Endodermal cell (in vitro differentiated cells): Measurements from ENCODE around the gene RABGAP1L. TPM values are rescaled to one million over a fixed set of nuclear protein-coding genes. Genes with fewer than 3 reads are reported as not detected.
"Not testable (repeated sequence)": the region's sequence is repeated elsewhere in the genome, so short reads cannot be mapped to it uniquely, and the experiment has no call there.

ENCODE experiments used
- DNase-seq: peaks from one replicate; pipeline ENCODE4 v3.0.0-alpha.2; 2017
- H3K27ac ChIP-seq: 2 replicates; pipeline ENCODE4 v1.5.1; 2013; ENCODE audit warnings: mild to moderate bottlenecking, low read depth, low read length, moderate library complexity
- H3K27me3 ChIP-seq: 2 replicates; pipeline ENCODE4 v1.6.1; 2013; ENCODE audit warnings: mild to moderate bottlenecking, low read length, moderate library complexity; ENCODE audit not compliant: insufficient read depth, control insufficient read depth, poor library complexity, severe bottlenecking
- H3K36me3 ChIP-seq: 2 replicates; pipeline ENCODE4 v1.7.0; 2013; ENCODE audit warnings: mild to moderate bottlenecking, low read length, moderate library complexity; ENCODE audit not compliant: control insufficient read depth, insufficient read depth
- H3K4me1 ChIP-seq: one replicate; pipeline ENCODE4 v1.7.0; 2013; ENCODE audit warnings: low read length; ENCODE audit not compliant: control insufficient read depth, insufficient read depth
- H3K4me3 ChIP-seq: 2 replicates; pipeline ENCODE4 v1.5.1; 2013; ENCODE audit warnings: mild to moderate bottlenecking, low read length, moderate library complexity
- H3K9ac ChIP-seq: 2 replicates; pipeline ENCODE4 v1.6.1; 2013; ENCODE audit warnings: mild to moderate bottlenecking, low read length, moderate library complexity; ENCODE audit not compliant: poor library complexity, severe bottlenecking; ENCODE audit errors: extremely low read depth
- H3K9me3 ChIP-seq: 2 replicates; pipeline ENCODE4 v1.6.1; 2013; ENCODE audit warnings: mild to moderate bottlenecking, low read length, moderate library complexity; ENCODE audit not compliant: control insufficient read depth
- H3K27ac Mint-ChIP-seq: 2 replicates; pipeline ENCODE4 v1.8.0; 2020; ENCODE audit warnings: mixed read lengths
- H3K27me3 Mint-ChIP-seq: 2 replicates; pipeline ENCODE4 v1.8.0; 2021; ENCODE audit warnings: mild to moderate bottlenecking, mixed read lengths; ENCODE audit not compliant: insufficient read depth
- H3K36me3 Mint-ChIP-seq: 2 replicates; pipeline ENCODE4 v1.8.0; 2020; ENCODE audit warnings: low read depth, mixed read lengths
- H3K4me1 Mint-ChIP-seq: 2 replicates; pipeline ENCODE4 v1.8.0; 2020; ENCODE audit warnings: mixed read lengths
- H3K4me3 Mint-ChIP-seq: 2 replicates; pipeline ENCODE4 v1.8.0; 2020; ENCODE audit warnings: mild to moderate bottlenecking, moderate library complexity, mixed read lengths
- H3K9me3 Mint-ChIP-seq: 2 replicates; pipeline ENCODE4 v1.8.0; 2020; ENCODE audit warnings: mild to moderate bottlenecking, mixed read lengths
- CTCF ChIP-seq: fragments of 200-600 bp; sonication (generic); conservative IDR thresholded peaks from 2 replicates; pipeline ENCODE4 v1.5.0; 2021; ENCODE audit warnings: antibody characterized with exemption, mild to moderate bottlenecking
- WGBS, 2 experiments: methylation state at CpG; one replicate each; pipeline versions ENCODE4 v1.1.5 to v1.1.7; 2013; ENCODE audit warnings: missing lambda C conversion rate in 2 of 2, mixed read lengths in 1 of 2; ENCODE audit not compliant: insufficient coverage in 1 of 2, insufficient read length in 1 of 2; 5-methylcytosine and 5-hydroxymethylcytosine counted together
- total RNA-seq, 2 donors: library from RNA; stranded (reverse); fragmentation: NEBNext Ultra II Directional in 1 of 2; extraction: Animal tissue kit (Norgen Biotek cat#: 25700) in 1 of 2; gene quantifications; 2 replicates in 1 of 2; 3 replicates in 1 of 2; pipeline ENCODE4 v1.2.1, GENCODE V29; 2021

RABGAP1L gene
- total RNA-seq, 2 donors from 2014 or later = 32.5 to 36.9 TPM

- Mint-ChIP-seq H3K27ac (no peak overlapping the region), H3K4me1 (no peaks in the 10 kb centered on the region), H3K4me3 (no peak overlapping the region), H3K27me3 (no peaks in the 10 kb centered on the region), H3K36me3 (peaks cover 21% of the 10 kb centered on the region), H3K9me3 (peaks cover 34% of the 10 kb centered on the region)
- no peaks in the 10 kb centered on the region for H3K4me1 ChIP-seq
- peaks cover 20% of the 10 kb centered on the region for H3K9me3 ChIP-seq
- H3K9ac ChIP-seq = no peak overlapping the region
- no peak overlapping the region for H3K27ac ChIP-seq
- no peaks in the 10 kb centered on the region for H3K27me3 ChIP-seq
- DNase-seq = no peak
- peaks cover 6% of the 10 kb centered on the region for H3K36me3 ChIP-seq
- no peak for TF ChIP-seq CTCF
- H3K4me3 ChIP-seq = no peak overlapping the region
These were observed 150.2 kb downstream of the RABGAP1L start for GRCh38 chr1:174309490-174309889.

- peaks cover 15% of the 10 kb centered on the region for H3K36me3 Mint-ChIP-seq
These were observed 155.1 kb downstream of the RABGAP1L start for GRCh38 chr1:174314433-174314832.

GRCh38 chr1:174315239-174315638 lies 155.9 kb downstream of the RABGAP1L start:
- Mint-ChIP-seq H3K36me3 (peaks cover 21% of the 10 kb centered on the region), H3K9me3 (peaks cover 70% of the 10 kb centered on the region), H3K4me3 (no peak overlapping the region), H3K27ac (no peak overlapping the region), H3K27me3 (no peaks in the 10 kb centered on the region), H3K4me1 (no peaks in the 10 kb centered on the region)
- no peak overlapping the region for H3K27ac ChIP-seq
- no peak for TF ChIP-seq CTCF
- DNase-seq = no peak
- H3K36me3 ChIP-seq = no peaks in the 10 kb centered on the region
- H3K4me1 ChIP-seq = no peaks in the 10 kb centered on the region
- no peak overlapping the region for H3K4me3 ChIP-seq
- H3K9ac ChIP-seq = no peak overlapping the region
- no peaks in the 10 kb centered on the region for H3K27me3 ChIP-seq
- H3K9me3 ChIP-seq = peaks cover 51% of the 10 kb centered on the region
- 100% methylated on average over 2 of the region's 2 CpGs; no CpG with 5 or more reads in 1 of the 2 experiments for WGBS, 2 experiments

More at GRCh38 chr1:174314433-174314832, 155.1 kb downstream of the RABGAP1L start:
- Histone ChIP-seq H3K4me3 (no peak overlapping the region), H3K9me3 (peaks cover 43% of the 10 kb centered on the region), H3K36me3 (no peaks in the 10 kb centered on the region), H3K4me1 (no peaks in the 10 kb centered on the region), H3K27me3 (no peaks in the 10 kb centered on the region), H3K27ac (no peak overlapping the region), H3K9ac (no peak overlapping the region)
- no peak for DNase-seq
- TF ChIP-seq CTCF = no peak
- Mint-ChIP-seq H3K4me3 (no peak overlapping the region), H3K9me3 (peaks cover 62% of the 10 kb centered on the region), H3K27ac (no peak overlapping the region), H3K4me1 (no peaks in the 10 kb centered on the region), H3K27me3 (no peaks in the 10 kb centered on the region)
- WGBS, 2 experiments = 94% methylated on average over 4 of the region's 4 CpGs; no CpG with 5 or more reads in 1 of the 2 experiments

- H3K4me3 Mint-ChIP-seq, H3K27me3 ChIP-seq, H3K9ac ChIP-seq, H3K27me3 Mint-ChIP-seq, H3K4me1 ChIP-seq, H3K27ac Mint-ChIP-seq, H3K4me3 ChIP-seq, DNase-seq, H3K4me1 Mint-ChIP-seq, H3K27ac ChIP-seq: not testable (repeated sequence)
- Histone ChIP-seq H3K36me3 (peaks cover 12% of the 10 kb centered on the region), H3K9me3 (peaks cover 65% of the 10 kb centered on the region)
- Mint-ChIP-seq H3K9me3 (peaks cover 73% of the 10 kb centered on the region), H3K36me3 (peaks cover 45% of the 10 kb centered on the region)
- 91 to 95% methylated on average over 2 to 3 of the region's 3 CpGs for WGBS, 2 experiments
These were observed 161.6 kb downstream of the RABGAP1L start for GRCh38 chr1:174320897-174321296.
